ENCODE measurements around the gene NDUFV1.

The NDUFV1 gene

GRCh38 chr11:67607507-67607906, 771 bp downstream of the NDUFV1 start:
- Histone ChIP-seq H3K27ac (ENCODE audit: low read depth, low read length) (no peak overlapping the region), H3K79me2 (ENCODE audit: control insufficient read depth, low read length) (peaks cover 25% of the 10 kb centered on the region)
- TF ChIP-seq CTCF (IDR thresholded peaks at IDR 0.05; ENCODE audit: low read depth, low read length, poor library complexity, severe bottlenecking) (no peak), EZH2phosphoT487 (IDR thresholded peaks at IDR 0.05; ENCODE audit: borderline replicate concordance, low read length) (no peak)

GRCh38 chr11:67608486-67608885, 1.8 kb downstream of the NDUFV1 start:
- H3K4me2 ChIP-seq (ENCODE audit: low read length) = no peak overlapping the region; the same call in 1 of the 2 replicates

More at GRCh38 chr11:67607507-67607906, 771 bp downstream of the NDUFV1 start:
- no peaks in the 10 kb centered on the region for H3K9me2 ChIP-seq (replicated peaks; ENCODE audit: control insufficient read depth, low read length)
- H3F3A ChIP-seq (ENCODE audit: control insufficient read depth, insufficient read depth) = no peaks in the 10 kb centered on the region
- no peaks in the 10 kb centered on the region for H4K20me1 ChIP-seq (ENCODE audit: control insufficient read depth, insufficient read depth, low read depth, low read length)
- H3K27me3 ChIP-seq (ENCODE audit: control insufficient read depth, low read length) = no peaks in the 10 kb centered on the region
- H3K4me2 ChIP-seq (ENCODE audit: low read length) = peak overlapping the region; percentile 87
- H3K4me1 ChIP-seq (ENCODE audit: control insufficient read depth, low read length) = peaks cover 22% of the 10 kb centered on the region
- H3K4me3 ChIP-seq (ENCODE audit: low read length) = peak overlapping the region; percentile 88
- peaks cover 41% of the 10 kb centered on the region for H3K36me3 ChIP-seq (ENCODE audit: control insufficient read depth, low read length)
- no peaks in the 10 kb centered on the region for H3K9me3 ChIP-seq (ENCODE audit: control insufficient read depth, insufficient read depth, low read length)

GRCh38 chr11:67609316-67609715, 2.6 kb downstream of the NDUFV1 start:
- Histone ChIP-seq H3K9me3 (ENCODE audit: control insufficient read depth, insufficient read depth, low read length) (no peaks in the 10 kb centered on the region), H3K27ac (ENCODE audit: low read depth, low read length) (no peak overlapping the region), H3K79me2 (ENCODE audit: control insufficient read depth, low read length) (peaks cover 25% of the 10 kb centered on the region), H3K4me1 (ENCODE audit: control insufficient read depth, low read length) (peaks cover 39% of the 10 kb centered on the region), H4K20me1 (ENCODE audit: control insufficient read depth, insufficient read depth, low read depth, low read length) (no peaks in the 10 kb centered on the region), H3F3A (ENCODE audit: control insufficient read depth, insufficient read depth) (no peaks in the 10 kb centered on the region; the same call in 1 of the 2 replicates), H3K4me2 (ENCODE audit: low read length) (no peak overlapping the region), H3K9me2 (replicated peaks; ENCODE audit: control insufficient read depth, low read length) (no peaks in the 10 kb centered on the region), H3K27me3 (ENCODE audit: control insufficient read depth, low read length) (no peaks in the 10 kb centered on the region), H3K4me3 (ENCODE audit: low read length) (no peak overlapping the region), H3K36me3 (ENCODE audit: control insufficient read depth, low read length) (peaks cover 52% of the 10 kb centered on the region)
- no peak for TF ChIP-seq CTCF (IDR thresholded peaks at IDR 0.05; ENCODE audit: low read depth, low read length, poor library complexity, severe bottlenecking)
- TF ChIP-seq EZH2phosphoT487 (IDR thresholded peaks at IDR 0.05; ENCODE audit: borderline replicate concordance, low read length) = no peak

More at GRCh38 chr11:67608486-67608885, 1.8 kb downstream of the NDUFV1 start:
- H3K36me3 ChIP-seq (ENCODE audit: control insufficient read depth, low read length) = peaks cover 50% of the 10 kb centered on the region
- no peaks in the 10 kb centered on the region for H3K27me3 ChIP-seq (ENCODE audit: control insufficient read depth, low read length)
- H3K9me3 ChIP-seq (ENCODE audit: control insufficient read depth, insufficient read depth, low read length) = no peaks in the 10 kb centered on the region
- no peaks in the 10 kb centered on the region for H4K20me1 ChIP-seq (ENCODE audit: control insufficient read depth, insufficient read depth, low read depth, low read length)
- peaks cover 25% of the 10 kb centered on the region for H3K79me2 ChIP-seq (ENCODE audit: control insufficient read depth, low read length)
- H3K27ac ChIP-seq (ENCODE audit: low read depth, low read length) = no peak overlapping the region
- TF ChIP-seq CTCF (IDR thresholded peaks at IDR 0.05; ENCODE audit: low read depth, low read length, poor library complexity, severe bottlenecking) = no peak
- TF ChIP-seq EZH2phosphoT487 (IDR thresholded peaks at IDR 0.05; ENCODE audit: borderline replicate concordance, low read length) = no peak
- H3K4me1 ChIP-seq (ENCODE audit: control insufficient read depth, low read length) = peaks cover 30% of the 10 kb centered on the region
- H3F3A ChIP-seq (ENCODE audit: control insufficient read depth, insufficient read depth) = no peaks in the 10 kb centered on the region; the same call in 1 of the 2 replicates
- H3K4me3 ChIP-seq (ENCODE audit: low read length) = no peak overlapping the region
- no peaks in the 10 kb centered on the region for H3K9me2 ChIP-seq (replicated peaks; ENCODE audit: control insufficient read depth, low read length)
